HG02623 (cell line): ENCODE measurements around the gene LRRC4B.
A peak's percentile ranks its signal among the peaks of the same experiment; 100 is the strongest.
"Not testable (repeated sequence)": the region's sequence is repeated elsewhere in the genome, so short reads cannot be mapped to it uniquely, and the experiment has no call there.

Experiments
- ATAC-seq: cut with Tn5 transposase; IDR thresholded peaks from one replicate; pipeline ENCODE4 v1.9.1; 2021; ENCODE audit warnings: moderate library complexity; ENCODE audit not compliant: unreplicated experiment

LRRC4B gene

DNA sequence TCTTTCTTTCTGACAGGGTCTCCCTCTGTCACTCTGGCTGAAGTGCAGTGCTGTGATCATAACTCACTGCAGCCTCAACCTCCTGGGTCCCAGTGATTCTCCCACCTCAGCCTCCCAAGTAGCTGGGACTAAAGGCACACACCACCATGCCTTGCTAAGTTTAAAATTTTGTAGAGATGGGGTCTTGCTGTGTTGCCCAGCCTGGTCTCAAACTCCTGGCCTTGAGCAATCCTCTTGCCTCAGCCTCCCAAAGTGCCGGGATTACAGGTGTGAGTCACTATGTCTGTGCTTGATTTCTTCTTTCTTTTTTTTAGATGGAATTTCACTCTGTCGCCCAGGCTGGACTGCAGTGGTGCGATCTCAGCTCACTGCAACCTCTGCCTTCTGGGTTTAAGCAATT is 40.2 kb downstream of the LRRC4B start:
- ATAC-seq = not testable (repeated sequence)

DNA sequence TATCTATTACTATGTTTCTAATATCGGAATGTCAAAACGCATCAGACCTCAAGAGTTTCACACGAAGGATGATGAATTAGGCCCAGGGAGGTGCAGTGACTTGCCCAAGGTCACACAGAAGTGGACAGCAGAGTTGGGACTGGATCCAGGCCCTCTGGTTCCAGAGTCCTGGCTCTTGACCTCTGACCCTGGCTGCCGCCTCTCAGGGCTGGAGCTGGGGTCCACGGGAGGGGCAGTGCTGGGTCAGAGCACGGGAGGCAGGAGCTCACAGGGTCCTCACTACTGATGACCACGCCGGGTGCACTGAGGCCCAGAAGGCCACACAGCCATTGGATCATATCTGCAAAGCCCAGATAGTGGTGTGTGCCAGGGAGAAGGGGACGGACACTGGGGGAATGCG is 45.4 kb downstream of the LRRC4B start:
- ATAC-seq = no peak

DNA sequence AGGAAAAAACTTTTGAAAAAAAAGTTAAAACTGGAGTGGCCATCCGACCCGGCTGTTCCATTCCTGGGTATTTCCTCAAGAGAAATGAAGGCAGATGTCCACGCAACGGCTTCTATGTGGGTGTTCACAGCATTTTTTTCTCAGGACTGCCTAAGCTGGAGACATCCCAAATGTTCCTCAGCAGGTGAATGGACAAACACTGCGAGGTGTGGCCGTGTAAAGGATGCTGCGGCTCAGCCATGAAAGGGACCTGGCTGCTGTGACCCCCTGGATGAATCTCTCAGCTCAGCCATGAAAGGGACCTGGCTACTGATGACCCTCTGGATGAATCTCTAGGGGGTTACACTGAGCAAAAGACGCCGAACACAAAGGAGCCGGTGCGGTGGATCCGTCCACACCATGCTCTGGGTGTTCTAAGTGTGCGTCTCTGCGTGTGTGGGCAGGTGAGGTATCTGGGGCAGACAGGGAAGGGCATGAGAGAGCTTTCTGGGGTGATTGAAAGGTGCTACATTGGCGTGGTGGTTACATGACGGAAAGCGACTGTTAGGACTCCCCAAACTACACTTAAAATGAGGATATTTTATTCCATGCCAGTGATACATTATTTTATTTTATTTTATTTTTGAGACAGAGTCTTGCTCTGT is 47.3 kb downstream of the LRRC4B start:
- ATAC-seq = no peak

DNA sequence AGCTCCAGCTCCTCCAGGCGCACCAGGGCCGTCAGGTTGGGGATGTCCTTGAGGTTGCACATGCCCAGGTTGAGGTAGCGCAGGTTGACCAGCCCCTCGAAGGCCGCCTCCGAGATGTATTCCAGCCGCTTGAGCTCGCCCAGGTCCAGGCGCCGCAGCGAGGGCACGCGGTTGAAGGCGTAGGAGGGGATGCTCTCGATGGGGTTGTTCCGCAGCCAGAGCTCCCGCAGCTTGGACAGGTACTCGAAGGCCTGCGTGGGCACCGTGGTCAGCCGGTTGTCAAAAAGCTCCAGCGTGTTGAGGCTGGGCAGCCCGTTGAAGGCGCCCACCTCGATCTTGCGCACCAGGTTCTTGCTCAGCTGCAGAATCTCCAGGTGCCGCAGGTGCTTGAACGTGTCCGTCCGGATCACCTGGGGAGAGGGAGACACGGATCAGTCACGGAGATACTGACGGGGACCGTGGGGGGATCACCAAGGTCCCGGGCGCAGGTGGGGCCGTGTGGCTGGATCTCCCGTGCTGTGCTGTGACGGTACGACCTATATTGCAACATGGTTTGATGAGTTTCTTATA is 49.1 kb downstream of the LRRC4B start:
- ATAC-seq = no peak

DNA sequence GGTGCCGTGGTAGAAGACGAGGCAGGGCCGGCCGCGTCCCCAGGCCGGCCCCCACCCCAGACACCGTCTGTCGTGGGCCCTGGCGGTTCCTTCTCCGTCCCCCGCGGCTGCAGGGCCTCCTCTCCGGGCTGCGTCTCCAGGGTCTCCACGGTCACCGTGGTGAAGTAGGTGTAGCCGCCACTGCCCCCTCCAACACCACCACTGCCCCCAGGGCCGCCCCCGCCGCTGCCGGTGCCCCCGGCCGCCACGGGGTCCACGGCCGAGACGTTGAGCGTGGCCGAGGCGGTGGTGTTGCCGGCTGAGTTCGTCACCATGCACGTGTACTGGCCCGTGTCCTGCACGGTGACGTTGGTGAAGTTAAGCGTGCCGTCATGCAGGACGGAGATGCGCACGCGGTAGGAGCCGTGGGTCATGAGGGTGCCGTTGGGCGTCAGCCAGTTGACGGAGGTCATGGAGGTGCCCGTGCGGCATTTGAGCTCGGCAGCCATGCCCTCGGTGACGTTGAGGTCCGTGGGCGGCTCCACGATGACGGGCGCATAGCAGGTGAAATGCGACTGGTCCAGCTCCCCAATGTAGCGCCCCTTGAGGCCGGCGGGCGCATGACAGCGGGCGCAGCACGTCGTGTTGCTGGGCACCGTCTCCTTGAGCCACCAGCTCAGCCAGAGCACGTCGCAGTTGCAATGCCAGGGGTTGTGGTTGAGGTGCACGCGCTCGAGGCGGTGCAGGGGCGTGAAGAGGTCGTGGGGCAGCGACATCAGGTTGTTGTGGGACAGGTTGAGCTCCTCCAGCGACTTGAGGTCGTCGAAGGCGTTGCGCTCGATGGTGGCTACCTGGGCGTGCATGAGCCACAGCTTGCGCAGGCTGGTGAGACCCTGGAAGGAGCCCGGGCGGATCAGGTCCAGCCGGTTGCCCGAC is 49.9 kb downstream of the LRRC4B start:
- no peak for ATAC-seq

DNA sequence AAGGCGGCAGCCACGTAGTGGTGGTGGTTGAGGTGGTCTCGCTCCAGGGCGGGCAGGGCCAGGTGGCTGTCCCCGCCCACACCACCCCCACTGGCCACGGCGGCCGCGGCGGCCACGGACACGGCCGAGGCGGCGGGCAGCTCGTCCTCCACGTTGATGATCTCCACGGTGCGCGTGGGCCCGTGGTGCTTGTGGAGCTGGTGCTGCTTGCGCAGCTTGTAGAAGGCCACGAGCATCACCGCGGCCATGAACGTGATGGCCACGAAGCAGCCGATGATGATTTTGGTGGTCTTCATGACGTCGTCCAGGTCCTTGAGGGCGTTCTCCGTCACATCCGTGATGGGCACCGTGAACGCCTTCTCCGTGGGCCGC is 50.5 kb downstream of the LRRC4B start:
- ATAC-seq = no peak

DNA sequence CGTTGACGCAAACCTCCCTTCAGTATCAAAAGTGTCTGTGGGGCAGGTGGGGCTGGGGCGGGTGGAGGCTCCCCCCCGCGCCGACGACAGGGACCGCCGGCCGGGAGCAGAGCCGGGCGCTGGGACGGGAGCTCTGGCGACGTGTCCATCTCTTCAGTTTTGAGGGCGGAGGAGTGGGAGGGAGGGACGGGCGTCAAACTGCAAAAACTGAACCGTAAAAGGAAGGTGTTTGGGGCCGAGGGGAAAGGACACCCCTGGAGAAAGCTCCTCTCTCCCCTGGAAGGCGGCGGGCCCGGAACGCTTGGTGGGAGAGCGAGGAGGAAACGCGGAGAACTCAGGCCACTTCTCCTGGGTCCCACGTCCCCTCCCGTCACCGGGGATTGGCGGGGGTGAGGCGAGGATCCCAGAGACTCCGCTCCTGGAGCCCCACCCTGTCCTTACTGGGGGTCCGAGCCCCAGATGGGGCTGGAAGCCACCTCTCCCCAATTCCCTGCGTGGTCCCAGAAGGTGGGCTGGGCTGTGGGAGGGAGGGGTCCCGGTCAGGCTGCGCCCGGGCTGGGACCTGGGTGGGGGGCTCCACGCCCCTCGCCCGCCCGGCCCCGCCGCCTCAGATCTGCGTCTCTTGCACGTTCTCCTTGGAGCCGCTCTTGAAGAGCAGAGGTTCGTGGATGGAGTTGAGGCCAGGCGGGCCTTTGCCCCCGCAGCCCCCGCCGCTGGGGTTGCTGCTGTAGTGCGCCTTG is 51.1 kb downstream of the LRRC4B start:
- ATAC-seq = no peak

DNA sequence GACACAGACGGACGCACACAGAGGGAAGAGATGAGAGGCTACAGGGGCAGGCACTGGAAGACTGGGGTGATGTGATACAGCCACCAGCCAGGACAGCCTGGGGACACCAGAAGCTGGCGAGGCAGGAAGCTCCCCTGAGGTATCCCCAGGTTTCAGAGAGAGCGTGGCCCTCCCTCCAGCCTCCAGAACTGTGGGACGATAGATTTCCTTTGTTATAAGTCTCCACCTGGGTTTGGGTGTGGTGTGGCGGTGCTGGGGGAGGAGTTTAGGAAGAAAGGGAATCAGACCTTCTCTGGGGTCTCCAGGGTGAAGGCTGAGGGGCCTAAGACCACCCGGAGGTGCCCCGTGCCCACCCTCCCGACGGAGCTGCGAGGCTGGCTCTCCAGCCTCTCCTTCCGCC is 51.8 kb downstream of the LRRC4B start:
- no peak for ATAC-seq

DNA sequence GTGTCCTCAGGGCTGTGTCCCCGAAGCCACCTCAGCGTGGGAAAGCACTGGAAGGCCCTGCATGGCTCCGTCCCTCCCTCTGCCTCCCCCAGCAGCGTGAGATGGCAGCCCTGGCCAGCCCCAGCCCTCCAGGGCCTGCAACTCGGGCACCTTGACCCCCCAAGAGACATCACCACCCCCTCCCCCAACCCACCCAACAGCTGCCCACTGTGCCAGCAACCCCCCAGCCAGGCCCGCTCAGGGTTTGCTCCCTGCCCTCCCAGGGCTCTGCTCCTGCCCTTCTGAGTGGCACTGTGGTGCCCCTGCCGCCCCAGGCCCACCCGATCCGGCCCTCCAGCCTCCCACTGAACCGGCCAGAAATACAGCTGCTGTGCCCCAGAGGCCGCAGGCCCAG is 53.1 kb downstream of the LRRC4B start:
- ATAC-seq = no peak

DNA sequence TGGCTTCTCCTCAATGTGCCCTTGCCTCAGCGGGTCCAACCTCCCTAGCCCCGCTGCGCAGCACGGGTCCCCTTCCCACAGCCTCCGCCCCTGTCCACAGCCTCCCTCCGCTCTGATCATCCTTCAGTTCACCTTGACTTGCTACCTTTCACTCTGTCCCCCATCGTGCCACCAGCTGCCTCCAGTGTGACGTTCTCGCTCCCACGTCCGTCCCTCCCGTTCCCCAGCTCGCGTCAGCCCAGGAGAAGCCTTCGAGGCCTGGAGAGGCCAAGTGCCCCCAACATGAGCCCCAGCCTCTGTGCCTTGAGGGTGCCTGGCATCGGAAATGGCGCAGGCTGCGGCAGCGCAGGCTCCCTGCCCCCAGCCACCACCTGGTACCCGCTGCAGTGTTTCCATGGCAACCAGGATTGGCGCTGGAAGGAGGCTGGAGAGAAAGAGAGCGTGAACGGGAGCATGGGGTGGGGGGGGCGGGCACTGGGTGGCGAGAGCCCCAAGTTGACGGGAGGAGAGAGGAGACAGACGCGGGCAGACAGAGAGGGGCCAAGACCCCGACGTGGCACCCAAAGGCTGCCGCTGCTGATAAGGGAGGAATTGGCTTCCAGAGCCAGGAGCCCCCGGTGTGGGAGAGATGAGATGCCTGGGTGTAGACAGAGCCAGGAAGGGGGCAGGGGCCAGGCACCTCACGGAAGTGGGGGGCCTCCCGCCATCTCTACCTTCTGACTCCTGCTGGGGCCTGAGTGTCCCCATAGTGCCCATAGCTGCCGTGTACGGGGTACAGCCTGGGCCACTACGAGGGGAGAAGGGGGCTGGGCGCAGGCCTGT is 53.7 kb downstream of the LRRC4B start:
- no peak for ATAC-seq

DNA sequence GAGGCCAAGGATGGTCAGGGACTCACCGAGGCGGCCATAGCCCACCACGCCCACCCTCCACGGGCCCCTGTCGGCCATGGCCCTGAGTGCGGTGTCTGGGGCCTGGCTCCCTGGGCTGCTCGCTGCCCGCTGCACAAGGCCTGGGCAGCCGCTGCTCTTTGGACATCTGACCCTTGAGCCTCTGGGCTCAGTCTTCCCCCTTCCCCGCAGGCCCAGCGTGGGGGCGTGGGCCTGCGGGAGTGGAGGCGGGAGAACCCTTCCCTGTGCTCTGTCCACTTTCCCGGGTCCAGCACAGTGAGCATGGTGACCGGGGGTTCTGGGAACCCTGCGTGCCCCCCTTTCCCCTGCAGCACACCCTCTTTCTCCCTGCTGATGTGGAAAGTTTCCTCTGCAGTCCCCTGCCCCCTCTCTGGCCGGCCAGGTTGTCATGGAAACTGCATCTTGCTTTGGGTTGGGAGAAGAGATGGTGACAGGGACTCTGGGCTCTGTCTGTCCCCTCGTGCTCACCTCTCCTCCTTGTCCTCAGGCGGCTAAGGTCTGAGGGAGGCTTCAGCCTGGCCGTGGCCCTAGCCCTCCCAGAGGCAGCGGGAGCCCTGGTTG is 54.4 kb downstream of the LRRC4B start, which contains the start of gene ASPDH:
ASPDH (minus strand) TSS at position 168 of the 600 bp plus-strand sequence; CDS start at position 78, 90 bp downstream.
- ATAC-seq = no peak

DNA sequence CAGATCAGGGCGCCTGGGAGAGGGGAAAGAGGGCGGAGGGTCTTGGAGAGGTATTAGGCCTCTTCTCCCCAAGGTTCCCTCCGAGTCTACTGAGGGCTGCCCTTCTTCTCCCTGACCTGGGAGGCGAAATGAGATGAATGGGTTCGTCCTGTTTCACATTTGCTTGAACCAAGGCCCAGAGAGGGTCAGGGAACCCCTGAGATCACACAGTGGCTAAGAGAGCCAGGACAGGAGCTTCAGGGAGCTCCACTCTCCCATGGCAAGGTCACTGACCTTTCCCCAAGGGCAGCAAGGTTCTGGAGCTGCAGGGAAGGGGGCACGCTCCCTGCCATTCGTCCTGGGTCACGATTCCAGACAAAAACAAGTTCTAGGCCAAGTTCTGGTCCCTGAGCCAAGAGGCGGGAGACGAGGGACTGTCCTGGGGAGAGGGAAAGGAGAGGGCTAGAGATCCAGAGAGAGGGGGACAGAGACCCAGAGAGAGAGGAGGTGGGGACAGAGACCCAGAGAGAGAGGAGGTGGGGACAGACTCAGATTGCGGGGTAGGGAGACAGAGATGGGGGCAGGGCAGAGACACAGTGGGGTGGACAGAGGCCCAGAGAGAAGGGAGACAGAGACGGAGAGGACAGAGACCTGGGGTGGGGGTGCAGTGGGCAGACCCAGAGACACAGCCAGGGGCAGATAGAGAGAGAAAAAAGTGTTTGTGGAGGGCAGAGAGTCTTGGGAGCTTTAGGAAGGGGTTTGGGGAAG is 55.1 kb downstream of the LRRC4B start:
- ATAC-seq = no peak

DNA sequence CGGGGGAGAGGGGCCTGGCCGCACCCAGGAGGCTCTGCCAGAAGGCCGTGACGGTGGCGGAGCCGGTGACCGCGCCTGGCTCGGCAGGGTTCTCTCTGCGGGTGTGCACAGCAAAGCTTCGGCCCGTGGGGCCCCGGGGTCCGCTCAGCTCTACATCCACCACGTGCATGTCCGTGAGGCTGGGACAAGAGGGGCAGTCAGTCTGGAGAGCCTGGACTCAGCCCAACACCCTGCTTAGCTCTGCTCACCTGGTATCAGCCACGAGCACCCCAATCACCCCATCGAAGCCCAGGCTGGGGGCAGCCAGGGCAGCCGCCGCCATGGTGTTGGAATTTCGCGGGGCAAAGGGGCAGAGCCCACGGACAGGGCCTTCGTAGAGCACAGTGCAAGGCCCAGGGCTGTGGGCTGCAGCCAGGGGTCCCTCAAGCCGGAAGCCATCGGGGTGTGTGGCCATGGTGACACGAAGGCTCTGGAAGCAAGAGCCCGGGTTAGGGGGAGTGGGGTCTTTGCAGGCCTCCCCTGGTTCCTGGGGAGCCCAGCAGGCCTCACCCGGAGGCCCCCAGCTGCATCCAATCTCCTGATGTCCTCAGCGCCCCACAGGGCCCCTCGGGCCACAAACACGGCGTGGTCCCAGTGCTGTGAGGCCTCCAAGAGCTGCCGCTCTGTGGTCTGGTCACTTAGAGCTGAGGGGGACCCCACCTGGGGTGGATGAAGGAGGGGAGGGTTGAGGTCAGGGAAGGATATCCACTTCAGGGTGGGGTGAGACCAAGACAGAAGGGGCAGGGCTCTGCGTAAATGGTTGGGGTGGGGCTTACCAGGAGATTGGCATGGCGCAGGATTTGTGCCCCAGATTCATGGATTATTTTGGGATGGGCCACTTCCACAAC is 55.9 kb downstream of the LRRC4B start:
- ATAC-seq = no peak

DNA sequence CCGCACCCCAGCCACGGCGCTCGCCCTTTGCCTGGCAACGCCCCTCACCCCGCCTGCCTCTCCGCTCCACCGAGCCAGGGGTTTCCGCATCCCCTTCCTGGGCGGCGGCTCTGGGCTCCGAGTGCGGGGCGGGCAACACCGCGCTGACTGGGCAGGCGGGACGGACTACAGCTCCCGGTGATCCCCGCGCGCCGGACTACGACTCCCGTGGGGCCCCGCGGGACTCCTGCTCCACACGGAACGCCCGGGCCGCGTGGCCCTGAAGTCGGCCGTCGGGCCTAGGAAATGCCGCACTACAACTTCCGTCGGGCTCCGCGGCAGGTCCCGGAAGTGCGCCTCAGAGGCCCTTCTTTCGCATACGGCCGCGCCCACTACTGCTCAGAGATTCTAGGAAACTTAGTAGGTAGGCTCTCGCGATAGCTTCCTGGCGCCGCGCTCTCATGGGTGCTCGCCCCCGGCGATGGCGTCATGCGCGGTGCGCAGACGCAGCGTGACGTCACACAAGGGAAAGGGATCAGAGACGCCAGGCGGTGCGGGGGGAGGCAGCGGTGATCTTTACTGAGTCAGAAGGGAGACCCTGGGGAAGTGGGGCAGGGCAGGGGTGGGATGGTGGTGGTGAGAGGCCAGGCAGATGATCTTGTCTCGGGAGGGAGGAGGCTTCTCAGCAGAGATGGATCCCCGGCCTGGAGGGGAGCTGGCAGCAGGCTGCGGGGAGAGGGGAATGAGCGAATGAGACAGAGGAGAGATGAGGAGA is 57.0 kb downstream of the LRRC4B start, which contains the start of gene JOSD2:
JOSD2 (minus strand) TSS at position 123 of the 754 bp plus-strand sequence. CDS start 760 bp downstream, outside the sequence.
- ATAC-seq = peak; percentile 74

DNA sequence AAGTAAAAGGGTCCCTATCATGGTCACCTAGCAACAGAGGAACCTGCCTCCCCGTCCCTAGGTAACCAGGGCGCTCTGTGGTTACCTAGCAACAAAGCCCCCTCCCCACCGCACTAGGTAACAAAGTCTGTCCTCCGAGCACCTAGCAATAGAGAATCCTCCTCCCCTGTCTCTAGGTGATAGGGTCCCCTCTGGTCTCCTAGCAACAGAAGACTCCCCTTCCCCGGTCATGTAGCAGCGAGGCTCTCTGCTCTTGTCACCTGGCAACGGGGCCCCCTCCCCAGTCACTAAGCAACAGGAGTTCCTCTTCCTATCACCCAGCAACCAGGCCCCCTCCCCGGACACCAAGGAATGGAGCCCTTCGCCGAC is 57.6 kb downstream of the LRRC4B start:
- ATAC-seq = no peak

DNA sequence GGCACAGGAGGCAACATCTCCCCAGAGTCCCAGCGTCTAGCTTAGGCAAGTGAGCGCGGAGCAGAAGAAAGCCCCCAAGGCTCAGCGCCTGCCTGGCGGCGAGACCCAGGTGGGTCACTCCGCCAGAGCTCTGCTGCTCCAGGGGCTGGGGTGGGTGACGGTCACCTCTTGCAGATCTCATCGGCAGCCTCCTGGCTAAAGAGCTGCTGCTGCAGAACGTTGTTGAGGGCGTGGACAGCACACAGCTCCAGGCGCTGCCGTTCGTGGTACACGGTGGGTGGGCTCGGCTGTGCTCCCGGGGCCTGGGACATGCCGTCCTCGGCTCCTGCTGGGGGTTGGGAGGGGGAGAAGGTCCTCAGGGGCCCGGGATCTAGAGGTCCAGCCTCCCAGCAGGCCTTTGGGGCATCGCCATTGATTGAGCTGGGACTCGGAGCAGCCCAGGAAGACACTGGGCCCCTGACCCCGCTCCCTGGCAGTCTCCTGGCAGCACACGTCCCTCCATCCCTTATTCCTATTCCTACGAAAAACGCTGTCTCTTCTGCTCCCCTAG is 58.0 kb downstream of the LRRC4B start:
- no peak for ATAC-seq

DNA sequence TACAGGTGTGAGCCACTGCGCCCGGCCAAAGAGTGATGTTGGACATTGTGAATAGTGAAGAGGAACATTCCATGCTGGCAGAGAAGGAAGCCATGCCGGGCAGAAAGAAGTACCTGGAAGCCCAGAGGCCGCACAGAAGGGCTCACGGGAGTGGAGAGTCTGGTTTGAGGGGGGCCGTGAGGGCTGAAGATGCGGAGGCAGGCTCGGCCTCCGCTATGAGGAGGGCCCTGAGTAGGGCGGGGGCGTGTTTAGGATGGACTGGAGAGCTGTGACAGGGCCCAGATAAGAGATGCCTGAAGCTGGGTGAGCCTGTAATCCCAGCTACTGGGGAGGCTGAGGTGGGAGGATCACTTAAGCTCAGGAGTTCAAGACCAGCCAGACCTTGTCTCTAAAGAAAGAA is 58.9 kb downstream of the LRRC4B start:
- ATAC-seq = no peak
